Neutrophil (primary cell): ENCODE measurements around the gene TMPRSS9.
"Not testable (repeated sequence)": the region's sequence is repeated elsewhere in the genome, so short reads cannot be mapped to it uniquely, and the experiment has no call there.

ENCODE experiments used
- H3K27ac ChIP-seq: fragments of 200-600 bp; sonication (generic); 2 replicates; pipeline ENCODE4 v1.5.1; 2016; ENCODE audit warnings: mild to moderate bottlenecking, moderate library complexity
- H3K27me3 ChIP-seq: fragments of 200-600 bp; sonication (generic); 2 replicates; pipeline ENCODE4 v1.6.0; 2016; ENCODE audit warnings: mild to moderate bottlenecking
- H3K36me3 ChIP-seq: fragments of 200-600 bp; sonication (generic); 2 replicates; pipeline ENCODE4 v1.5.1; 2017
- H3K4me1 ChIP-seq, 2 experiments: fragments of 200-600 bp in 1 of 2; sonication (generic) in 1 of 2; 1 replicate in 1 of 2; 2 replicates in 1 of 2; pipeline versions ENCODE4 v1.5.1 to v1.6.1; 2013 to 2016; ENCODE audit warnings: low read depth in 1 of 2, low read length in 1 of 2, mild to moderate bottlenecking in 1 of 2, moderate library complexity in 1 of 2; ENCODE audit not compliant: control insufficient read depth in 1 of 2, insufficient read depth in 1 of 2
- H3K4me3 ChIP-seq, 2 experiments: fragments of 200-600 bp in 1 of 2; sonication (generic) in 1 of 2; 1 replicate in 1 of 2; 2 replicates in 1 of 2; pipeline ENCODE4 v1.5.1; 2013 to 2016; ENCODE audit warnings: low read depth in 1 of 2, low read length in 1 of 2, mild to moderate bottlenecking in 1 of 2, moderate library complexity in 1 of 2
- H3K9me3 ChIP-seq: fragments of 200-600 bp; sonication (generic); 2 replicates; pipeline ENCODE4 v1.5.1; 2016
- TF ChIP-seq, protein P1 (sequence below): fragments of 200-600 bp; sonication (generic); IDR thresholded peaks from 2 replicates; pipeline ENCODE4 v1.5.1; 2016; ENCODE audit warnings: antibody characterized with exemption

TMPRSS9 gene

DNA sequence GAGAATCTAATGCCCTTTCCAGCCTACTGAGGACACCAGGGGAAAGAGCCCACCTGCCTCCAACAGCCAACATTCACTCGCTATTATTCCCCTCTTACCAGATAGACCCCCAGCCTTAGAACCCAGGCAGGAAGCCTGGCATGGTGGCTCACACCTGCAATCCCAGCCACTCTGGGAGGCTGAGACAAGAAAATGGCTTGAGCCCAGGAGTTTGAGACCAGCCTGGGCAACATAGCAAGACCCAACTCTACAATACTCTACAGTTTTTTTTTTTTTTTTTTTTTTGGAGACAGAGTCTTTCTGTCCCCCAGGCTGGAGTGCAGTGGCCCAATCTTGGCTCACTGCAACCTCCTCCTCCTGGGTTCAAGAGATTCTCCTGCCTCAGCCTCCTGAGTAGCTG is 100.2 kb downstream of the TMPRSS9 start:
- no peak overlapping the region for H3K4me3 ChIP-seq
- H3K27me3 ChIP-seq = peaks cover 10% of the 10 kb centered on the region
- no peak overlapping the region for H3K27ac ChIP-seq
- TF ChIP-seq, protein P1, sequence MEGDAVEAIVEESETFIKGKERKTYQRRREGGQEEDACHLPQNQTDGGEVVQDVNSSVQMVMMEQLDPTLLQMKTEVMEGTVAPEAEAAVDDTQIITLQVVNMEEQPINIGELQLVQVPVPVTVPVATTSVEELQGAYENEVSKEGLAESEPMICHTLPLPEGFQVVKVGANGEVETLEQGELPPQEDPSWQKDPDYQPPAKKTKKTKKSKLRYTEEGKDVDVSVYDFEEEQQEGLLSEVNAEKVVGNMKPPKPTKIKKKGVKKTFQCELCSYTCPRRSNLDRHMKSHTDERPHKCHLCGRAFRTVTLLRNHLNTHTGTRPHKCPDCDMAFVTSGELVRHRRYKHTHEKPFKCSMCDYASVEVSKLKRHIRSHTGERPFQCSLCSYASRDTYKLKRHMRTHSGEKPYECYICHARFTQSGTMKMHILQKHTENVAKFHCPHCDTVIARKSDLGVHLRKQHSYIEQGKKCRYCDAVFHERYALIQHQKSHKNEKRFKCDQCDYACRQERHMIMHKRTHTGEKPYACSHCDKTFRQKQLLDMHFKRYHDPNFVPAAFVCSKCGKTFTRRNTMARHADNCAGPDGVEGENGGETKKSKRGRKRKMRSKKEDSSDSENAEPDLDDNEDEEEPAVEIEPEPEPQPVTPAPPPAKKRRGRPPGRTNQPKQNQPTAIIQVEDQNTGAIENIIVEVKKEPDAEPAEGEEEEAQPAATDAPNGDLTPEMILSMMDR = no peak
- H3K9me3 ChIP-seq = no peaks in the 10 kb centered on the region
- H3K36me3 ChIP-seq = no peaks in the 10 kb centered on the region
- H3K4me1 ChIP-seq = peaks cover 38 to 44% of the 10 kb centered on the region in 2 experiments

DNA sequence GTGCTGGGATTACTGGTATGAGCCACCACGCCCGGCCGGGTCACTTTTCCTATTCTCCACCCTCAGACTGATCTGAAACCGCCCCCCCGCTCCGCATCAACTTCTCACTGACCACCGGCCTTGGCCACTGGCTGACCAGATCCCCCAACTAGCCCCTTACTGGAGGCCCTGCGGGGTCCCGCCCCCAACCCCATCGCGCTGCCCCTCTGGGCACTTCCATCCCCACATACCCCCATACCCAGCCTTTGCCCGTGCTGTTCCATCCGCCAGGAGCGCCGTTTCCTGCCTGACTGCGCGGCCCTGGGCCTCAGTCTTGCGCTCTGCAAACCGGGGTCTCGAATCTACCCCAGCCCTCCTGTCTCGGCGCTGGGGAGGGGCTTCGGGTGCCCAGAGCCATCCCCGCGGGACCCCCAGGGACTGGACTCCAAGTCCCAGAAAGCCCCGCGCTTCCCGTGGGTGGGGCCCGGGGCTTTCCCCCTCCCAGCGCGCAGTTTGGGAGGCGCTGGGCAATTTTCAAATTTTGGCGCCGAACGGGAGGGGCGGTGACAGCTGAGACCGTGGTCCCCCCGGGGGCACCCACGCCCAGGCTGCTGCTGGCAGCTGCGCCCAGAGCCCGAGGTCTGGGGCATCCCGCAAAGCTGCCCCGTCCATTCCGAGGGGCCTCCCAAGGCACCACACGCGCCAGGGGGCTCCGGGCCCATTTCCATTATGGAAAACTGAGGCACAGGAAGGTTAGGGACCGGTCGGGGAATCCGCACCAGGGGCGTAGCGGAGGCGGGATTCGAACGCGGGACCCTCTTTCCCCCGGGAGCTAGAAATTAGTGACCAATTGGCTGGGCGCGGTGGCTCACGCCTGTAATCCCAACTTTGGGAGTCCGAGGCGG is 101.9 kb downstream of the TMPRSS9 start:
- peaks cover 10% of the 10 kb centered on the region for H3K27me3 ChIP-seq
- H3K4me3 ChIP-seq = peak overlapping the region; percentile 60 to 72
- TF ChIP-seq, protein P1 = no peak
- H3K9me3 ChIP-seq = no peaks in the 10 kb centered on the region
- peaks cover 24 to 31% of the 10 kb centered on the region in 2 experiments for H3K4me1 ChIP-seq
- no peak overlapping the region for H3K27ac ChIP-seq
- H3K36me3 ChIP-seq = no peaks in the 10 kb centered on the region

DNA sequence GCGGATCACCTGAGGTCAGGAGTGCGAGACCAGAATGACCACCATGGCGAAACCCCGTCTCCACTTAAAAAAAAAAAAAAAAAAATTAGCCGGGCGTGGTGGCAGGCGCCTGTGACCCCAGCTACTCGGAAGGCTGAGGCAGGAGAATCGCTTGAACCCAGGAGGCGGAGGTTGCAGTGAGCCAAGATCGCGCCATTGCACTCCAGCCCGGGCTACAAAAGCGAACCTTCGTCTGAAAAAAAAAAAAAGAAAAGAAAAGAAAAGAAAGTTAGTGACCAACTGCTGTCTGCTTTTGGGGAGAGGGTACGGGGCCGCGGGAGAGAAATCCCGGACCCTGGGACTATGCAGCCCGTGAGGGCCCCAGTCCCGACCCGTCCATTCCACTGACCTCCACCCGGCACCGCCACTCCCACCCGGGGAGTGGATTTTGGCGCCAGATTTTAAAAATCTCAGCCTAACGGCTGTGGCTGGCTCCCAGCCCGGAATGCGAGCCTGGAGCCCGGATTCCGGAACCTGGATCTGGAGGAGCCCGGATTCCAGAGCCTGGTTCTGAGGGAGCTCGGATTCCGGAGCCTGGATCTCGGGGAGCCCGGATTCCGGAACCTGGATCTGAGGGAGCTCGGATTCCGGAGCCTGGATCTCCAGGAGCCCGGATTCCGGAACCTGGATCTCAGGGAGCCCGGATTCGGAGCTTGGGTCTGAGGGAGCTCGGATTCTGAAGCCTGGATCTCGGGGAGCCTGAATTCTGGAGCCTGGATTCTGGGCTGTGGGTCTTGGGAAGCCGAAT is 102.8 kb downstream of the TMPRSS9 start:
- TF ChIP-seq, protein P1 = no peak
- Histone ChIP-seq H3K9me3 (no peaks in the 10 kb centered on the region), H3K36me3 (no peaks in the 10 kb centered on the region), H3K27ac (no peak overlapping the region), H3K4me3 (peak overlapping the region; percentile 60 to 72), H3K4me1 (peaks cover 22 to 27% of the 10 kb centered on the region in 2 experiments), H3K27me3 (peaks cover 10% of the 10 kb centered on the region)

DNA sequence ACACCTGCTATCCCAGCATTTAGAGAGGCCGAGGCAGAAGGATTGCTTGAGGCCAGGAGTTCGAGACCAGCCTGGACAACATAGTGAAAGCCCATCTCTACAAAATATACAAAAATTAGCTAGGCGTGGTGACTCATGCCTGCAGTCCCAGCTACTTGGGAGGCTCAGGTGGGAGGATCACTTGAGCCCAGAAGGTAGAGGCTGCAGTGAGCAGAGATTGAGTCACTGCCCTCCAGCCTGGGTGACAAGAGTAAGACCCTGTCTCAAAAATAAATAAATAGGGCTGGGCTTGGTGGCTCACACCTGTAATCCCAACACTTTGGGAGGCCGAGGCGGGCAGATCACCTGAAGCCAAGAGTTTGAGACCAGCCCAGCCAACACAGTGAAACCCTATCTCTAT is 103.6 kb downstream of the TMPRSS9 start:
- H3K4me1 ChIP-seq = peaks cover 22 to 27% of the 10 kb centered on the region in 2 experiments
- H3K27me3 ChIP-seq = peaks cover 10% of the 10 kb centered on the region
- H3K27ac ChIP-seq, H3K36me3 ChIP-seq, H3K4me3 ChIP-seq, H3K9me3 ChIP-seq: not testable (repeated sequence)

DNA sequence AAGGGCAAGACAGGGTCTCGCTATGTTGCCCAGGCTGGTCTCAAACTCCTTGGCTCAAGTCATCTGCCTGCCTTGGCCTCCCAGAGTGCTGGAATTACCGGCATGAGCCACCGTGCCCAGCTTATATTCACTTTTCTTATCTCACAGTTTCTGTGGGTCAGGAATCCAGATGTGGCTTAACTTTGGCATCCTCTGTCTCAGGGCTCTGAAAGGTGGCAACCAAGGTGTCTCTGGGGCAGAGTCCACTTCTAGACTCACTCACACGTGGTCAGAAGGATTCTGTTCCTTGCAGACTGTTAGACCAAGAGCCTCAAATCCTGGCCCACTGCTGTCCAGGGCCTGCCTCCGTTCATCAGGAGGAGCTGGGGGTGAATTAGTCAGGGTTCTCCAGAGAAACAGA is 104.3 kb downstream of the TMPRSS9 start:
- H3K36me3 ChIP-seq = no peaks in the 10 kb centered on the region
- H3K4me1 ChIP-seq = peaks cover 20 to 26% of the 10 kb centered on the region in 2 experiments
- H3K4me3 ChIP-seq = no peak overlapping the region
- TF ChIP-seq, protein P1 = no peak
- H3K9me3 ChIP-seq = no peaks in the 10 kb centered on the region
- H3K27ac ChIP-seq = no peak overlapping the region
- peaks cover 10% of the 10 kb centered on the region for H3K27me3 ChIP-seq

DNA sequence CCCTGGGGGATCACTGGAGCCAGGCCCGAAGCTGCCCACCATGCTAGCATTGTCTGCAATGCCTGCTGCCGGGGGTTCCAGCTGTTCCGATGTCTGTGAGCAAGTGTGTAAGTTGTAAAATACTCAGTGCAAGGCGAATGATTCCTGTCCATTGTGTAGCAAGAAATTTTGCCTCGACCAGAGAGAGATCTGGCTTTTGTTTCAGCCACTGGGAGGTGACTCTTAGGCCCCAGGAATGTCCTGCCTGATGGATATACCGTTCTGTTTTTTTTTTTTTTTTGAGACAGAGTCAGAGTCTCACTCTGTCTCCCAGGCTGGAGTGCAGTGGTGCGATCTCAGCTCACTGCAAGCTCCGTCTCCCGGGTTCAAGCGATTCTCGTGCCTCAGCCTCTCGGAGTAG is 108.5 kb downstream of the TMPRSS9 start:
- H3K4me3 ChIP-seq = no peak overlapping the region
- H3K9me3 ChIP-seq = no peaks in the 10 kb centered on the region
- no peaks in the 10 kb centered on the region for H3K36me3 ChIP-seq
- no peaks in the 10 kb centered on the region for H3K4me1 ChIP-seq
- H3K27me3 ChIP-seq = no peaks in the 10 kb centered on the region
- TF ChIP-seq, protein P1 = no peak
- H3K27ac ChIP-seq = no peak overlapping the region
